ENCODE data around the gene KIDINS220. TPM values are rescaled to one million over a fixed set of nuclear protein-coding genes. Genes with fewer than 3 reads are reported as not detected.

KIDINS220 gene
- total RNA-seq, 1 experiment from 2014 or later: 29.3 TPM

- peaks cover 17 to 22% (median 21%) of the 10 kb centered on the region in 3 experiments for H3K36me3 Mint-ChIP-seq (ENCODE audit: insufficient read depth in 1 of 3, low read depth in 3 of 3)
Measured at GRCh38 chr2:8754106-8754776, 83.2 kb downstream of the KIDINS220 start.

More at GRCh38 chr2:8754106-8754776, 83.2 kb downstream of the KIDINS220 start:
- Histone ChIP-seq H2AK5ac (ENCODE audit: insufficient read length, low read length) (no peak overlapping the region), H4K5ac (ENCODE audit: insufficient read length, low read depth, low read length) (no peak overlapping the region), H4K91ac (ENCODE audit: insufficient read length, low read depth, low read length) (no peak overlapping the region), H4K8ac (replicated peaks; ENCODE audit: insufficient read length, low read depth, low read length) (no peak overlapping the region), H3K9ac (ENCODE audit: extremely low read depth, insufficient read length, low read length) (no peak overlapping the region), H3T11ph (ENCODE audit: low read length) (no peak overlapping the region), H2BK15ac (ENCODE audit: low read depth, low read length) (no peak overlapping the region), H2BK120ac (ENCODE audit: low read depth, low read length, poor library complexity, severe bottlenecking) (no peak overlapping the region), H3K23ac (ENCODE audit: insufficient read length, low read depth, low read length) (no peak overlapping the region), H3K9me3 (ENCODE audit: control insufficient read depth, low read depth, low read length) (no peaks in the 10 kb centered on the region), H2BK5ac (ENCODE audit: insufficient read length, low read length) (no peak overlapping the region), H3K27me3 (ENCODE audit: insufficient read depth, low read length) (no peaks in the 10 kb centered on the region), H3K27ac (ENCODE audit: insufficient read length, low read depth, low read length) (no peak overlapping the region), H2AFZ (ENCODE audit: low read length) (no peak overlapping the region), H2BK20ac (ENCODE audit: low read depth, low read length, poor library complexity, severe bottlenecking) (no peak overlapping the region), H3K23me2 (ENCODE audit: insufficient read length, low read depth, low read length, poor library complexity, severe bottlenecking) (no peaks in the 10 kb centered on the region), H3K56ac (ENCODE audit: insufficient read length, low read depth, low read length) (no peak overlapping the region), H3K4ac (ENCODE audit: low read depth, low read length) (no peak overlapping the region), H3K79me2 (ENCODE audit: insufficient read depth, low read length) (no peaks in the 10 kb centered on the region), H4K20me1 (ENCODE audit: control insufficient read depth, insufficient read depth, insufficient read length) (no peaks in the 10 kb centered on the region), H3K18ac (ENCODE audit: insufficient read length, low read depth, low read length) (no peak overlapping the region), H3K79me1 (ENCODE audit: insufficient read depth, low read depth, low read length, poor library complexity, severe bottlenecking) (no peaks in the 10 kb centered on the region), H2BK12ac (ENCODE audit: insufficient read length, low read depth, low read length) (no peak overlapping the region), H3K4me1 (ENCODE audit: insufficient read depth, low read length) (no peaks in the 10 kb centered on the region), H3K4me2 (ENCODE audit: insufficient read depth, insufficient read length, low read length) (no peak overlapping the region), H3K14ac (ENCODE audit: insufficient read depth, low read length) (no peak overlapping the region)
- Mint-ChIP-seq H3K4me1 (no peaks in the 10 kb centered on the region), H3K27me3 (ENCODE audit: low read depth) (no peaks in the 10 kb centered on the region), H3K9me3 (peaks cover 15 to 16% of the 10 kb centered on the region in 2 experiments; a peak in 4 of 5 replicates), H3K27ac (no peak overlapping the region), H3K4me3 (no peak overlapping the region)
- DNase-seq: no peak
- TF ChIP-seq CTCF (conservative IDR thresholded peaks at IDR 0.05): no peak
